ENCODE data around the gene TNRC6B.
A peak's percentile ranks its signal among the peaks of the same experiment; 100 is the strongest.
"Not testable (repeated sequence)": the region's sequence is repeated elsewhere in the genome, so short reads cannot be mapped to it uniquely, and the experiment has no call there.

TNRC6B gene

DNA sequence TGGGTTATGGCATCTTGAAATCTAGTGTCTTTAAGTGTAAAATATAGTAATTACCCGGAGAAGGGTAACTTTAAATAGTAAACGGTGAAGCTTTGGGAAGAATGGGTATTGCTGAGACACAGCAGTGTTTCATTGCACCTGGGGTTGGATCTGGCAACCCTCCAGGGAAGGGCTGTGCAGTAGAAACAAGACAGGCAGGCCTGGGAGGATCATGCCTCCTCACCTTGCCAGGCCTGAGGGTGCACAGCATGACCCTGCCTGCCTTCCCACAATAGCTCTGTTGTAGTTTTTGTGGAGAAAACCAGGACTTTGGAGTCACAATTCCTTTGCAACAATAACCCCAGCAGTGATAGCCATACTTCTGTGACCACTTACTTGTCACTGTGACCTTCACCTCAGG, 104.0 kb downstream of the TNRC6B start:
- ATAC-seq (replicated peaks) (no peak), DNase-seq (no peak)
- H3K36me3 Mint-ChIP-seq: peaks cover 14 to 27% of the 10 kb centered on the region in 2 donors
- H3K27ac Mint-ChIP-seq: no peak overlapping the region
- peaks cover 0 to 2% of the 10 kb centered on the region in 2 donors for H3K4me1 Mint-ChIP-seq
- H3K27me3 Mint-ChIP-seq: no peaks in the 10 kb centered on the region
- H3K4me3 Mint-ChIP-seq: no peak overlapping the region
- no peaks in the 10 kb centered on the region for H3K9me3 Mint-ChIP-seq

DNA sequence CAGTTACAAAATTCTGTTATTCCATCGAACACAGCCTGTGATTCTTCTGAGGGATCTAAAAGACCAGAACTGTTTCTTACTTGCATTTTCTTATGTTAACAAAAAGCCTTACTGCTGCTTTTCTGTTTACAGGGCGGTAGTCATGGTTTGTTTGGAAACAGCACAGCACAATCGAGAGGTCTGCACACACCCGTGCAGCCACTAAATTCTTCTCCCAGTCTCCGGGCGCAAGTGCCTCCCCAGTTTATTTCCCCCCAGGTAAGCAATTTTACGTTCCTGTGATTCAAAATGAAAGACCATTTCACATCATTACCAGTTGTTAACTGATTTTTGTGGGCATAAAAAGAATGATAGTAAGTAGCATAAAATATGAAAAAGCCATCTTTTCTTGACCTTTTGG, 107.8 kb downstream of the TNRC6B start:
- H3K4me1 Mint-ChIP-seq: peaks cover 9 to 11% of the 10 kb centered on the region in 2 donors
- DNase-seq (no peak), ATAC-seq (replicated peaks) (no peak)
- H3K9me3 Mint-ChIP-seq: no peaks in the 10 kb centered on the region
- no peak overlapping the region for H3K4me3 Mint-ChIP-seq
- peaks cover 32 to 39% of the 10 kb centered on the region in 2 donors for H3K36me3 Mint-ChIP-seq
- no peaks in the 10 kb centered on the region for H3K27me3 Mint-ChIP-seq
- H3K27ac Mint-ChIP-seq: no peak overlapping the region

DNA sequence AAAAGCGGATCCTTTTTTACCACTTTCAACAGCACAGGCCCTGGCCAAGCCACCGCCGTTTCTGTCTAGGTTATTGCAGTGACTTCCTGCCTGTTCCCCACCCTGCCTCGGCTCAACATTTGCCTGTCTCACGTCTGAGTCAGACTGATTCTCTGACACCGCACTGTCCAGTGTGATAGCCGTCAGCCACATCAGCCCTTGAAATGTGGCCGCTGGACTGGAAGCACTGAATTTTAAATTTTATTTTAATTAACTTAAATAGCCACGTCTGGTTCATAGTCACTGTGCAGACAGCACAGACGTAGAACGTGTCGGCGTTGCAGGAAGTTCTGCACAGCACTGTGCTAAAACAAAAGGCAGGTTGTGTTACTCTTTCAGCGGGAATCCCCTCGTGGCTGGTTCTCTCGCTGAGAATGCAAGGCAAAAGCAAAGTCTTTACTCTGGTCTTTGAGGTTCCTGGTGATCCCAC, 112.3 kb downstream of the TNRC6B start:
- peaks cover 35 to 36% of the 10 kb centered on the region in 2 donors for H3K36me3 Mint-ChIP-seq
- H3K27me3 Mint-ChIP-seq: no peaks in the 10 kb centered on the region
- no peak for DNase-seq
- ATAC-seq (replicated peaks): peak; percentile 63 to 78
- peak overlapping the region; percentile 37 for H3K27ac Mint-ChIP-seq
- H3K4me1 Mint-ChIP-seq: peaks cover 12 to 13% of the 10 kb centered on the region in 2 donors
- H3K4me3 Mint-ChIP-seq: no peak overlapping the region
- H3K9me3 Mint-ChIP-seq: no peaks in the 10 kb centered on the region

DNA sequence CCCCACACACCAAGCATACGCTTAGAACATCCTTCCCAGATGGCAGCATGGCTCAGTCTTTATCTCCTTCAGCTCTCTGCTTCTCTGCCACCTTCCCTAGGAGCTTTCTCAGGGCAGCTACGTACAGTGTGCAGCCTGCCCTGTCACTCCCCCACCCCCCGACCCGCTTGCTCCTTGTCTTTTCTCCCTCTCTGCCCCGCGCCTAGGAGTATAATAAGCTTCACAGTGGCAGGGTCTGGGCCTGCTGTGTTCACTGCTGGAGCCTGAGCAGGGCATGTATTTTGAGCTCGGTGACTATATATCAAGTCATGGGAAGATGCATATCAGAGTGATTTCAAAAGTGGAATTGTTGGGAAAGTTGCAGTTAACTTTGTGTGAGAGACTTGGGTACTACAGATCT, 112.8 kb downstream of the TNRC6B start:
- peak overlapping the region; percentile 70 for H3K27ac Mint-ChIP-seq
- peaks cover 39% of the 10 kb centered on the region in 2 donors for H3K36me3 Mint-ChIP-seq
- ATAC-seq (replicated peaks) (no peak), DNase-seq (no peak)
- H3K9me3 Mint-ChIP-seq: no peaks in the 10 kb centered on the region
- H3K4me1 Mint-ChIP-seq: peaks cover 12 to 13% of the 10 kb centered on the region in 2 donors
- H3K27me3 Mint-ChIP-seq: no peaks in the 10 kb centered on the region
- no peak overlapping the region for H3K4me3 Mint-ChIP-seq

DNA sequence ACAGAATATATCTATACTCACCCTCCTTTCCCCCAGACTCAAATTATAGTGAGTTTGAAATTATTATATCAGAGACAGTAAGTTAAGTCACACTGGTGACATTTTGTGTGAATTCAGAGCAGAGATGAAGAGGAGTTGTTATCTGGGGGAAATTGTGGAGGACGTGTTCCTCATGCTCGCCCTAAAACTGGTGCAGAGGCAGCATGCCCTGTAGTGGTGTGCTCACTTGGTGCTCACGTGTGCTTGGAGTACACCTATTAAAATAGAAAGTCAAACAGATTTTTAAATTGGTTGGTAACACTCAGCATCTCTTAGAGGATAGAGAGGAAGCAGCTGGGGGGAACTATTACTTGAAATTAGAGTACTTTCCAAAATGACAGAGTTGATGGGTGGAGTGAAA, 117.0 kb downstream of the TNRC6B start:
- ATAC-seq (replicated peaks): no peak
- Mint-ChIP-seq H3K4me1 (peaks cover 7 to 9% of the 10 kb centered on the region in 2 donors), H3K9me3 (no peaks in the 10 kb centered on the region), H3K4me3 (no peak overlapping the region), H3K27me3 (no peaks in the 10 kb centered on the region), H3K27ac (no peak overlapping the region), H3K36me3 (peaks cover 31% of the 10 kb centered on the region in 2 donors)
- DNase-seq: no peak

DNA sequence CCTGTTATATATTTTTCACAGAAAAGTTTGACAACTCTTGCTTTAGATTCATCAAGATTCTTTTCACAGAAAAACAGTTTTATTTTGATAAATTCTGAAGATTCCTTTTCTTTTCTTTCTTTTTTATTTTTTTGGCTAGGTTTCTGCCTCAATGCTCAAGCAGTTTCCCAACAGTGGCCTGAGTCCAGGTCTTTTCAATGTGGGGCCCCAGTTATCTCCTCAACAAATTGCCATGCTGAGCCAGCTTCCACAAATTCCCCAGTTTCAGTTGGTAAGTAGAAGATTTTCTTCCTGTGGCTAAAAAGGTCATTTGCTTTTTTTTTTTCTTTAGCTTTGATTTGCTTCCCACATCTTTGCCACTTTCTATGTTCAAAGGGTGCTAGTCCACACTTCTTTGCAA, 122.6 kb downstream of the TNRC6B start:
- H3K4me3 Mint-ChIP-seq: no peak overlapping the region
- DNase-seq: no peak
- H3K27ac Mint-ChIP-seq: no peak overlapping the region
- no peaks in the 10 kb centered on the region for H3K27me3 Mint-ChIP-seq
- no peaks in the 10 kb centered on the region for H3K4me1 Mint-ChIP-seq
- no peaks in the 10 kb centered on the region for H3K9me3 Mint-ChIP-seq
- peaks cover 23 to 34% of the 10 kb centered on the region in 2 donors for H3K36me3 Mint-ChIP-seq
- ATAC-seq (replicated peaks): no peak

DNA sequence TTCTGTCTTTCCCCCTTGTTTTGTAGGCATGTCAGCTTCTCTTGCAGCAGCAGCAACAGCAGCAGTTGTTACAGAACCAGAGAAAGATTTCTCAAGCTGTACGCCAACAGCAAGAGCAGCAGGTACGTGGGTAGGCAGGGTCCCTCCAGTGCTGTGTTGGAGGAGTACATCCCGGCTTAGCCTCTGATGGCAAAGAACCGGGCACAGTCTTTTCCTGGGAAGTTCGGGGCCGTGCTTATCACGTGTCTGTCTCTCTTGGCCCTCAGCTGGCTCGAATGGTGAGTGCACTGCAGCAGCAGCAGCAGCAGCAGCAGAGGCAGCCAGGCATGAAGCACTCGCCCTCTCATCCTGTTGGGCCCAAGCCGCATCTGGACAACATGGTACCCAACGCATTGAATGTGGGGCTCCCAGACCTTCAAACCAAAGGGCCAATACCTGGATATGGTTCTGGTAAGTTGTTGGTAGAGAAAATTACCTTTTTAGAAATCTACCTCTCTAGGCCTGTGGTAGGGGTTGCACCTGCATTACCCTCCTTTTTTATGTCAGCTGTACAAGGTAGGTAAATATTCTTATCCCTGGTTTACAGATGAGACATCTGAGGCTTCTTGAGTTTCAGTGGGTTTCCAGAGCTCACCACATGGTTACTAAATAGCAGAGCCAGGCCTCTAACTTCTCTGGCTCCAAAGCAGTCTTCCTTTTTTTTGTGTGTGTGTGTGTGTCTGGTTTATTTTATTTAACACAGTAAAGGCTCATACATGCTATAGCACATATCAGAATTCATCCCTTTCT, 123.4 kb downstream of the TNRC6B start:
- no peak for DNase-seq
- Mint-ChIP-seq H3K27ac (no peak overlapping the region), H3K27me3 (no peaks in the 10 kb centered on the region), H3K4me3 (no peak overlapping the region), H3K9me3 (no peaks in the 10 kb centered on the region), H3K4me1 (no peaks in the 10 kb centered on the region), H3K36me3 (peaks cover 18 to 34% of the 10 kb centered on the region in 2 donors)
- peak; percentile 34 to 38 for ATAC-seq (replicated peaks)

DNA sequence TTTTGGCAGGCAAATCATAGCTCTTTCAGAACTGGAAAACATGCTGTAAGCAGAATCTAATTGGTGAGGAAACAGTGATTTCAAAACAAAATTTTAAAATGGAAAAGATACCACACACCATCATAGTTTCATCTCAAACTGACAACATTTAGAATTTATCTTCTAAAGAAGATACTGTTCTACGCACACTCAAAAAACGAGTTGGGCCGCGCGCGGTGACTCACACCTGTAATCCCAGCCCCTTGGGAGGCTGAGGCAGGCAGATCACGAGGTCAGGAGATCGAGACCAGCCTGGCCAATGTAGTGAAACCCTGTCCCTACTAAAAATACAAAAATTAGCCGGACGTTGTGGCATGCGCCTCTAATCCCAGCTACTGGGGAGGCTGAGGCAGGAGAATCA, 124.4 kb downstream of the TNRC6B start:
- no peak overlapping the region for H3K4me3 Mint-ChIP-seq
- peaks cover 13 to 32% of the 10 kb centered on the region in 2 donors for H3K36me3 Mint-ChIP-seq
- DNase-seq (no peak), ATAC-seq (replicated peaks) (no peak)
- H3K4me1 Mint-ChIP-seq: no peaks in the 10 kb centered on the region
- H3K27me3 Mint-ChIP-seq: no peaks in the 10 kb centered on the region
- H3K27ac Mint-ChIP-seq: no peak overlapping the region
- H3K9me3 Mint-ChIP-seq: no peaks in the 10 kb centered on the region

DNA sequence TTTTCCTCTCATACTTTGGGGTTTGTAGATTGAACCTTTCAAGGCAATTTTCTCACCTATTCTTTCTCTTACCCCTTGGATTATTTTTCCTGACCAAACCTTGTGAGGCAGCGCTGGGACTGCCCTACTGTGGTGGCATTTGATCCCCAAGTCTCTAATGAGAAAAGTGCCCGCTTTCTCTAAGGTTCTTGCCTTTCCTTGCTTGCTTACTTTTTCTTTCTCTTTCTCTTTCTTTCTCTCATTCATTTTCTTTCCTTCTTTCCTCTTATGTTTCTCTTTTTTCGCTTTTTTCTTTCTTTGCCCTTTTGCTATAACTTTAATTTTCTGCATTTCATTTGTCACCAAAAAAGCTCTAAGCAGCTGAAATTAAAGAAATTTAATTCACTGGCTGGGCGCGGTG, 127.9 kb downstream of the TNRC6B start:
- Mint-ChIP-seq H3K36me3 (peaks cover 14 to 39% of the 10 kb centered on the region in 2 donors), H3K4me1 (peaks cover 0 to 2% of the 10 kb centered on the region in 2 donors), H3K27me3 (no peaks in the 10 kb centered on the region), H3K4me3 (no peak overlapping the region), H3K27ac (no peak overlapping the region), H3K9me3 (no peaks in the 10 kb centered on the region)
- ATAC-seq (replicated peaks) (no peak), DNase-seq (no peak)

DNA sequence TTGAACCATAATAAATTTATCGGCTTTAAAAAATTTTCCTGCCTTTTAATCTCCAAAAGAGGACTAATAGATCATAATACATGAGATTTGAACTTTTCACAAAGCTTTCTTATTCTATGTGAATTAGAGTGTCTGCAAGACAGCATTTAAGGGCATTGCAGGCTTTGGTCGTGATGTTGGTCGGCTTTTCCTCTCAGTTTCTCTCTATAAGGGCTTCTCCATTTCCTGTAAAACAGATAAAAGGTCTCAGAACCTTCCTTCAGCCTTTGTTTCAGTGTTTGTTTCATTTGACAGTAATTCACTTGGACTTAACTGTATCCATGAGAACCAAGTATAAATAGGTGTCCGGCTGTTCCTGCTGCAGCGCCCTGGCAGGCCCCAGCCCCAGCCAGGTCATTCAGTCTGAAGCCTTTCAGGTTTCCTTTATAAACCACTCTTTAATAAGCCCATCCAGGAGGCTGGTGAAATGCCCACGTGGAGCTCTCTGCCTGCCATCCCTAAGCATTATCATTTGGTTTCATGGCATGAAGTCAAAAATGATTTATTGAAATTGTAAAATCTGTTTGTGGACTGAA, 131.4 kb downstream of the TNRC6B start:
- Mint-ChIP-seq H3K36me3 (peaks cover 23 to 49% of the 10 kb centered on the region in 2 donors), H3K27ac (peak overlapping the region; percentile 62), H3K4me3 (no peak overlapping the region), H3K4me1 (peaks cover 0 to 3% of the 10 kb centered on the region in 2 donors), H3K27me3 (no peaks in the 10 kb centered on the region), H3K9me3 (no peaks in the 10 kb centered on the region)
- DNase-seq (no peak), ATAC-seq (replicated peaks) (no peak)

DNA sequence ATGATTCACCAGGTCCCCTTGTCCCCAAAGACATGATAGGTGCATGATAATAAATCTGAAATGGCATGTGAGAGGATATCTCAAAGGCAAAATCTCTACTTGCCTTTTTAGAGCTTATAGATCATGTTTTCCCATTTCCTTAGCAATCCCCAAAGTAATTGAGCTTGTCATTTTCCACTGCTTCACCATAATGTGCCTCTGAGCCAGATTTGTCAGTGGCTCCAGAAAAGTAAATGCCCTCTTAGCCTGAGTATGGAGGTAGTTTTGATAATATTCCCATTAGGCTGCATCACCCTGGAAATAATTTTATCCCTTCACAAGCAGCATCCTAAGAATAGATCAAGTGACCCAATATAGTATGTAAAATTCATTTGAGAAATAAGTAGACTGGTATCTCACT, 131.9 kb downstream of the TNRC6B start:
- H3K9me3 Mint-ChIP-seq: no peaks in the 10 kb centered on the region
- no peaks in the 10 kb centered on the region for H3K27me3 Mint-ChIP-seq
- ATAC-seq (replicated peaks) (no peak), DNase-seq (no peak)
- peaks cover 0 to 3% of the 10 kb centered on the region in 2 donors for H3K4me1 Mint-ChIP-seq
- H3K27ac Mint-ChIP-seq: no peak overlapping the region
- H3K36me3 Mint-ChIP-seq: peaks cover 28 to 53% of the 10 kb centered on the region in 2 donors
- no peak overlapping the region for H3K4me3 Mint-ChIP-seq

DNA sequence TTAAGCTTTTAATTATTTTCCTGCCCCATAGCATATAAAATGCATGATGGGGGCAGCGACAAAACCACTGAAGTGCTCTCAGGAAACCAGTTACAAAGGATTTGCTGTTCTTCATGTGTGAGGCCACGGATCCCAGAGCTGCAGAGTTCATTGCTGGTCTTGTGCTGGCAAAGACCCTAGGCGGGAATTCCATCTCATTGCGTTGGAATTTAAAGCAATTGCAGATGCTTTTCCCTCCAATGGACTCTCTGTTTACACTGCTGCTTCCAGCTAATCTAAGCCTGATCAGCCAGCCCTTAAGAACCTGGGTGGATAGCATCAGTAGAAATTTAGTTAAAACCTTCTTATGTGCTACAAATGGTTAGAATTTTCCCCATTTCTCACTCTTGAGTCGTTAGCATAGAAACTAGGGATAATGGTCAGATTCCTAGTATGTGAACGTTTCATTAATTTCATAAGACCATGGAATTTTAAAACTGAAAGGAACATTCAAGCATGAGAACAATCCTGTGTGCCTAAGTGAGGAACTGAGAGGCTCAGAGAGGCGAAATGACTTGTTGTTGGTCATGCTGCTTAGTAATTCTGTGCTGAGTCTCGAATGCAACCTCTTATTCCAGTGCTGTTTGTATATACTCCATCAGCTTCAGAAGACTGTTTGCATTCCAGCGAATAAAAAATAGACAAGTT, 132.5 kb downstream of the TNRC6B start:
- Mint-ChIP-seq H3K27ac (no peak overlapping the region), H3K9me3 (no peaks in the 10 kb centered on the region), H3K27me3 (no peaks in the 10 kb centered on the region), H3K36me3 (peaks cover 30 to 51% of the 10 kb centered on the region in 2 donors), H3K4me1 (peaks cover 3 to 5% of the 10 kb centered on the region in 2 donors), H3K4me3 (no peak overlapping the region)
- ATAC-seq (replicated peaks): peak in 1 of 2 donors; percentile 42
- DNase-seq: no peak

DNA sequence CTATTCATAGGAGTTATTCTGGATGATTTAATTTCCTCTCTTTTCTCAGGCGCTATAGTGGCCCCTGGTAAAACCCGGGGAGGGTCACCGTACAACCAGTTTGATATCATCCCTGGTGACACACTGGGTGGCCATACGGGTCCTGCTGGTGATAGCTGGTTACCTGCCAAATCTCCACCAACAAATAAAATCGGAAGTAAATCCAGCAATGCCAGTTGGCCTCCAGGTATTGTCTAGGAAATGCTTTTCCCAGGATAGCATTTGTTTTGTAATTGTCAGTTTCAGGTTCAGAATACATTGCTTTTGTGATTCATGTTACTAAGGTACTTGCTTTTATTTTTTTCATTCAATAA, 133.0 kb downstream of the TNRC6B start:
- Mint-ChIP-seq H3K9me3 (no peaks in the 10 kb centered on the region), H3K27me3 (no peaks in the 10 kb centered on the region), H3K27ac (no peak overlapping the region), H3K4me3 (no peak overlapping the region), H3K4me1 (peaks cover 8% of the 10 kb centered on the region in 2 donors), H3K36me3 (peaks cover 34 to 54% of the 10 kb centered on the region in 2 donors)
- ATAC-seq (replicated peaks) (no peak), DNase-seq (no peak)

DNA sequence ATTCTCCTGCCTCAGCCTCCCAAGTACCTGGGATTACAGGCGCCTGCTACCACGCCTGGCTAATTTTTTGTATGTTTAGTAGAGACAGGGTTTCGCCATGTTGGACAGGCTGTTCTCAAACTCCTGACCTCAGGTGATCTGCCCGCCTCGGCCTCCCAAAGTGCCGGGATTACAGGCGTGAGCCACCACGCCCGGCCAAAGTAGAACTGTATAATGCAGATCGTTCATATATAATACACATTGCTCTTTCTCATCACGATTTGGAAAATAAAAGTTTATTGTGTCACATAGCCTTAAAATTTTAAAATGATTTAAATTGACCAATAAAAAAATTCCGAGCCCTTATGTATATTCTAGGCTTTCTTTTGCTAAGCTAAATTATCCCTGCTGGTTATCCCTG, 133.9 kb downstream of the TNRC6B start:
- H3K9me3 Mint-ChIP-seq; ATAC-seq (replicated peaks); DNase-seq; H3K27me3 Mint-ChIP-seq; H3K27ac Mint-ChIP-seq; H3K4me1 Mint-ChIP-seq; H3K4me3 Mint-ChIP-seq: not testable (repeated sequence)
- H3K36me3 Mint-ChIP-seq: peaks cover 38 to 61% of the 10 kb centered on the region in 2 donors

DNA sequence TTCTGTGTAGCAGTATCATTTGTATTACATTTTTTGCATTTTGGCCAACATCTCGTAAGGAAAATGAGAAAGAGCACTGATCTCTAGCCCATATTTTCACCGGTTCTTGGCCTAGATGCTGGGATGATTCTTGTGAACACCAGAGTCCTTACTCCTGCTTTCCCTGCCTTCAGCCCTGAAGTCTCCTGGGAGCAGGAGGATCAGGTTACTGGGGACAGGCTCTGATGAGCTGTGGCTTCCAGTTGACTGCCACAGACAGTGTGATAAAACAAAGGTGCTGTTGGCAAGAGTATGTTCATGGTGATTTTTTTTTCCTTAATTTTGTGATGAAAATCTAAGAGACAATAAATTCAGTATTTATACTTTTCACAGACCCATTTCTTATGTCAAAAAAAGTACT, 134.3 kb downstream of the TNRC6B start:
- Mint-ChIP-seq H3K27ac (no peak overlapping the region), H3K4me3 (no peak overlapping the region), H3K9me3 (no peaks in the 10 kb centered on the region), H3K4me1 (peaks cover 8% of the 10 kb centered on the region in 2 donors), H3K27me3 (no peaks in the 10 kb centered on the region), H3K36me3 (peaks cover 40 to 64% of the 10 kb centered on the region in 2 donors)
- ATAC-seq (replicated peaks): no peak
- no peak for DNase-seq

Data from stimulated activated naive B cell treated with anti-CD40 and anti-IgM and Interleukin-4, amounts not matched to agents 10 μg/mL and 1 μg/mL and 100 μg/mL, for 72 hours (primary cell).